AML-193 (cell line): Measurements from ENCODE around the gene FEV.

Experiments used
- DNase-seq, 2 experiments: peaks; one replicate each; lab custom pipeline; 2025; lab: John Stamatoyannopoulos, UW

FEV gene

DNA sequence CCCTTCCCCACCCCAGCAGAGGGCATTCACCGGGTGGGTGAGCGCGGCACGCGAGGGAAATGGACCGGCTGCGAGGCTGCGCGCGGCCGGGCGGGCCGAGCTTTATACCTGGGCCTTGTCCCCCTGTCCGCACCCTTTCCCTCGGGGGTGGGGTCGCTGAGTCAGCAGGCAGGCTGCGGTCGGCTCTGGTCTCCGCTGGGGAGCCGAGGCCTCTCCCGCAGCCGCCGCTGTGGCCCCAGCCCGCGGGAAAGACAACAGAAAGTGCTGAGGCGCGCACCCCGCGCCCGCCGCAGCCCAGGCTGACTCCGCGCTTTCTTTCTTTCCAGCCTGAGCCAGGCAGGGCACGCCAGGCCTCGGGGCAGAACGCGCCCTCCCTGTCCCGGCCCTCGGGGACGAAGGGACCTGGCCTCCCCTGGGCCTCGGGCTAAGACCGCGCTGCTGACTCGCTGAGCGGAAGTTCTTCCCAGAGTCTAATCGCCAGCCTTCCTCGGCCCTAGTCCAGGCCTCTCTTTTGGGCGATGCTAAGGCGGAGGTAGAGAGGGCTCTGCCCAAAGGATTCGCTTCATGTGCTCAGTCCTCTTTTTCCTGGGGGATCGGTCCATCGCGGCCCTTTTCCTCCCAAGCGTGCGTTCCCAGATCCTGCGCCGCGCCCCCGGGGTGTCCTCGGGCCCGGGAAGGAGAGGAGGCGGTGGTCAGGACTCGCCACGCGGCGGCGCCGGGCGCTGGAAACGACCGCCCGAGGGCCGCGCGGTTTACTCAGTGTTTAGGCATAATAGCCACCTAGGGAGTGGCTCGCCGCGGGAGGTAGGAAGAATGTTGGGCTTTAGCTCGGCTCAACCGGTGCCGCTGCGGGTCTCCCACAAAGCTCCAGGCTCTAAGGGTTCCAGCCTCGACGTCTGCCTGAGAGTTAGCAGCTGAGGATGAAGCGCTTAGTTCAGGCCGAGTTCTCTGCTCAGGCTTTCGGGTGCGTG, 8.6 kb upstream of the FEV start, which contains the start of gene CRYBA2:
Gene CRYBA2, minus strand, starts transcription at position 78 of the 971 bp plus-strand sequence. CDS start 246 bp downstream, outside the sequence.
- DNase-seq: no peak

DNA sequence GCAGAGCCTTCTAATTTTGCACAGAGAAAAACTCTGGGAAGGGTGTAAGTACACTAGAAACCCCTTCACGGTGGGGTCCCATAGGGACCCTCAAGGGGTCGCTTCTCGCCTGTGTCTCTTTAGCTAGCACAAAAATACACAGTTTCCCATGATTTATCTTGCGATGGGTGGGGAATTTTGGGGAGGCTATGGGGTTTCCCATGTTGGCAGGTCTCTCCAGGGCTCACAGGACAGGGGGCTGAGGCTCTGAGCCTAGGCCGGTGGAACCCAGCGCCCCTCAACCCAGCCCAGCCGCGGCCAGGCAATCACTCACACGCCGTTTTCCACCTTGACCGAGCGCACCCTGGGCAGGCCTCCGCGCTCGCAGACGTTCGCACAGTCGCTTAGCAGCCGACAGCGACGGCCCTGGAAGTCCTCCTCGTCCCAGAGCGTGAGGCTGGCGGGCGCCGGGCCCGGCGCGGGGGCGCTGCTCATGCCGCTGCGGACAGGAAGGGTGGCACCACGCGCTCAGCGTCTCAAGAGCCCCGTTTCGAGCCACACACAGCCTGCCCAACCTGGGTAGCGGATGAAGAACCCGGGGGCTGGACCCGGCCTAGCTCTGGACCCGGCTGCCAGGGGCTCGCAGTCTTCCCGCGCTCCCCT, 7.8 kb upstream of the FEV start:
- no peak for DNase-seq

GRCh38 chr2:218992196-218992595, 7.2 kb upstream of the FEV start:
- no peak for DNase-seq

GRCh38 chr2:218991674-218992168, 6.7 kb upstream of the FEV start:
- no peak for DNase-seq

- no peak for DNase-seq
These were observed 5.6 kb upstream of the FEV start for GRCh38 chr2:218990612-218991011.

- DNase-seq: no peak
These were observed 5.1 kb upstream of the FEV start for GRCh38 chr2:218990052-218990451.

DNA sequence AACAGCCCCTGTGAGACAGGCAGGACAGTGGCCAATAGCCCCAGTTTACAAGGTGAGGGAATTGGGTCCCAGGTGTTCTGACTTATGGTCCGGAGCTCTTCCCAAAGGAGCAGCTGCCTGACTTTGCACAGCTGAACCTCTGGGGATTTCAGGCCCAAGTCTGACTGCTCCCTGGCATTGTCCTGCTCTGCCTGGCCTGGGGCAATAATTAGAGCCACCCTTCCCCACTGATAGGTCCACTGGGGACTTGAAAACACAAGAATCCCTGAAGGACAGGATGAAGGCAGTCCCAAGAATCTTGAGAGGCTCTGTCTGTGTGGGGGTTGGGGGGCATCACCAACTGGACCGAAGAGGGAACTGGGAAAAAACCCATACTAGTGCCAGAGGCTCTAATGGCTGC, 3.7 kb upstream of the FEV start:
- DNase-seq: no peak

DNA sequence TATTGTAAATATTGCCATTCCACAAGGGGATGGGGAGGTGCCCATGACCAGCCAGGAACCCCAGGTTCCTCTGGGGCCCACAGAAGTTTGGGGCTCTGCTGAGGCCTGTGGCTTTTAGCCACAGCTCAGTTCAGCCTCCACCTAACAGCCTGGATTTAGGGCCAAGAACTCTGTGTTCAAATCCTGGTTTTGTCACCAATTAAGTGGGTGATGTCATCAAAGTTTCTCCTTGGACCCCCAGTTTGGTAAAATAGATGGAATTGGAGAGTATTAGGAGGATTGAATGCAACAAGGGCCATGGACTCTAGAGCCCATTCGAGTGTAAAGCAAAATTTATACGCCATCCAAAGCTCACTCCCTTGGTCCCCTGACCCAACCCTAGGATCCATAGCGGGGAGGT, 3.2 kb upstream of the FEV start:
- DNase-seq: no peak

DNA sequence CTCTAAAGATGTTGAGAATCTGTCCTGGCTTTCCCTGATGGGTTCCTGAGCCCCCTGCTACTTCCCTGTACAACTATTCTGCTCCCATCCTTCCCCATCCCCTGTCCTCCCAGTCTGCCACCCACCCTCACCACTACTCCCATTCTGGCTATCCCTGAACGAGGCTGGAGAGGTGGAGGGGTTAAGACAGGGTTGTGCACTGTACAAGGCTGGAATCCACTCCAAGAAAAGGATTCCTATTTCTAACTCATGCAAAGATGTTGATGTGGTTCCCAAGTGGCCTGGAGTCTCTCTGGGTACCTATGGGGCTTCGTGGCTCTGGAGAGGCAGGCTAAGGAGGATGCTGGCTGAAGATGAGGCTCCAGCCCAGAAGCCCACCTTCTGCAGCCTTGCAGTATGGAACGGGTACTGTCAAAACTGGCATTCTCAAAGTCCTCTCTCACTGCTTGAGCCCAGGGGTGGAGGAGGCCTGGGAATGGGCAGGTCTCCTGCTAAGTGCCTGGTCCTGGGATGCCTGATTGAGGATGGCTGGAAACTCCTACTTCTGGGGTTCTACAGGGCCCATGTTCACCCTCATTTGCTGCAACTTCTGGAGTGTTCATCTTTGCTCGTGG, 1.3 kb upstream of the FEV start:
- DNase-seq: no peak

- no peak for DNase-seq
These were observed 524 bp upstream of the FEV start for GRCh38 chr2:218985325-218986091.

DNA sequence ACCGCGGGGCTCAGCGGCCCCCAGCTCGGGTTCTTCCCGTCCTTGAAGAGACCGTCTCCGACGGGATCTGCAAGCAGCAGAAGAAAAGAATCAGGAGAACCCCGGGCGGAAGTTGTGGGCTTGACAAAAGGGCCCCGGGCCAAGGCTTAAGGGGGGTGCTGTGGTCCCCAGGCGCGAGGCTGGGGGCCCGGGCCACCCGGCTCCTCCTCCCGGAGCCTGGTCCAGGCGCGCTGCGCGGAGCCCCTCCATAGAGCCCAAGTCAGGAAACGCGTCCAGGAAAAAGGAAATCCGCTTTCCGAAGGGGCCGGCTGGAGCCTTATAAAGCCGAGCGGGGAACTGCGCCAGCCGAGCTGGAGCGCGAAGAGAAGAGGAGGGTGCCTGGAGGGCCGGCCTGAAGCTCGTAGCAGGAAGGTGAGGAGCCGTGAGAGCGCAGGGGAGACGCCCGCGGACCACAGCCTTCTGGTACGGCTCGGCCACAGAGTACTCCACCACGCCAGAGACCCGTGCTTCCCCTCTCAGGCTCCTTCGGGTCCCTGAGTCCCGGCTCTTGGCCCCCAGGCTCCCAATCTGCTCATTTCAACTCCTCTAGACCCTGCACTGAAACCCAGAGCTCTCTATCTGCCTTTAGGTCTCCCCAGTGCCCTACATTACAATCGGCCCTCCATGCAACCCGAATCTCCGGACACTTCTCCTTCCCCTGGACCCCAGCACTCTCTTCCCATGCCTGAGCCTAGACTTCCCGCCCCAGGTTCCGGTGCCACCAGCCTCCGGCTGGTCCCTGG, 554 bp downstream of the FEV start:
- no peak for DNase-seq

GRCh38 chr2:218983934-218984238, 1.1 kb downstream of the FEV start:
- no peak for DNase-seq

GRCh38 chr2:218983263-218983933, 1.6 kb downstream of the FEV start:
- DNase-seq: no peak

DNA sequence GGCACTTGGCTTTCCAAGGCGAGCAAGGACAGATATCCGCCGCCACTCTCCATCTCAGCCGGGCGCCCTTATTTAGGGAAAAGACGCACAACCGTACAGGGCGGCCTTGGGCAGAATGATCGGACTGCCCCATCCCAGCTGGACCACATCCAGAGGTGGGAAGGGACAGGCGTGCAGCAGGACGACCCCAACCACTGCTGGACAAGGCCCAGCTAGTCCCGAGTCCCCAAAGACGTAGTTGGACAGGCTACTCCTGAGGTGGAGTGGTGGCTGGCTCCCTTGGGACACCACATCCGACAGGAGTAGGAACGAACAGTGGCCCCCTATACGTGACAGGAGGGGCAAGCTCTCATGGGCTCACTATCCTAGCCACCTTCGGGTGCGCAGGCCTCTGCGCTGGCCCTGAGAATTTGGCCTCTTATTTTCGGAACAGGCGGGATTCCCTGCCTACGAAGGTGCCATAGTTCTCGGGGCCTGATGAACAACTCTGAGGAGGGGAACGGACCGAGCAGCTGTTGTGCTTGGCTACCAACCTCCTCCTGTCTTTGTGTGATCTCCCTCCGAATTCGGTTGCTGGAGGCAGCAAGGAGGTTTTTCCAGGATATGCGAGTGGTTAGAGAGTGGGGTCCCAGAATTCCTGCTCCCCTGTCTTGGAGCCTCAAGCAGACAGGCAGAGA, 2.3 kb downstream of the FEV start:
- no peak for DNase-seq

DNA sequence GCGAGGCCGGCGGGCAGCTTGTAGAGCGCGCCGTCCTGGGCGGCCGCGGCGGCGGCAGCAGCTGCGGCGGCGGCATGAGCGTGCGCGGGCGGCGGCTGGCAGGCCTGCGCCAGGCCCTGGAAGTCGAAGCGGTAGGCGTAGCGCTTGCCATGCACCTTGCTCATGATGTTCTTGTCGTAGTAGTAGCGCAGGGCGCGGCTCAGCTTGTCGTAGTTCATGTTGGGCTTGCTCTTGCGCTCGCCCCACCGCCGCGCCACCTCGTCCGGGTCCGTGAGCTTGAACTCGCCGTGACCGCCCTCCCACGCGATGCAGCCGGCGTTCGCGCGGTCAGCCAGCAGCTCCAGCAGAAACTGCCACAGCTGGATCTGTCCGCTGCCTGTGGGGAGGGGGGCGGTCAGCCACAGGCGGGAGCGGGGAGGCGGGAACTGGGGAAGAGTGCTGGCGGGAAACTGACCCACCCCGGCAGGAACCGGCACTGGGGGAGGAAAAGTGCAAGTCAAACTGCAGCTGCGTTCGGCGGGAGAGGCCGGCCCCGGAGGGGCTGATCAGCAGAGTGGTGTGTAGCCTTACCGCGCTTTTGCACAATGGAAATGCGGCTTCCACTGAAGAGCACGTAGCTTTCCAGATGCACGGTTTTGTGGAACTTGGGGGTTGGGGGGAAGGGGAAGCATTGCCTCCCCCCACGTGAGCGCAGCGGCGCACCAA, 3.0 kb downstream of the FEV start:
- no peak for DNase-seq

- no peak for DNase-seq
These were observed 3.5 kb downstream of the FEV start for GRCh38 chr2:218981390-218981880.

GRCh38 chr2:218980735-218981389, 4.1 kb downstream of the FEV start:
- no peak for DNase-seq

- peak; percentile 71 to 72 for DNase-seq
These were observed 4.9 kb downstream of the FEV start for GRCh38 chr2:218979846-218980734.
